ENCODE results near the gene ATOSA.

DNA sequence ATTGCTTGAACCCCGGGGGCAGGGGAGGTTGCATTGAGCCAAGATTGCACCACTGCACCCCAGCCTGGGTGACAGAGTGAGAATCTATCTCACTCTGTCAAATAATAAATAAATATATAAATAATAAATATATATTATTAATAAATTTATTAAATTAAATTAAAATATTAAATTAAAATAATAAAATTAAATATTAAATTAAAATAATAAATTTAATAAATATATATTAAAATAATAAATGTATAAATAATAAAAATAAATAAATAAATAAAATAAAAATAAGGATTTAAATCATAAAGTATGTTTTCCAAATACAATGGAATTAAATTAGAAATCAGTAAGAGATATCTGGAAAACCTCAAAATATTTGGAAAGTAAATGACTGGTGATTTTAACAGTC is 43.3 kb downstream of the ATOSA start:
- TF ChIP-seq POLR2AphosphoS5 (IDR thresholded peaks at IDR 0.05; ENCODE audit: borderline replicate concordance, low read depth, low read length) (no peak), EZH2 (IDR thresholded peaks at IDR 0.05) (no peak)
